Posterior cingulate gyrus (tissue), 11 donors: ENCODE results near the gene OAS2.

Experiments used
- DNase-seq, 10 donors: peaks; one replicate each; pipeline versions ENCODE4 v3.0.0 to v3.0.0-alpha.2; 2020 to 2021; ENCODE audit warnings: mixed read lengths in 3 of 10
- intact Hi-C: fragments of 100-400 bp; cut with DNase I; formaldehyde crosslinking; loops from one replicate; pipeline ENCODE4 v1.15.1; 2023

Gene OAS2, protein sequence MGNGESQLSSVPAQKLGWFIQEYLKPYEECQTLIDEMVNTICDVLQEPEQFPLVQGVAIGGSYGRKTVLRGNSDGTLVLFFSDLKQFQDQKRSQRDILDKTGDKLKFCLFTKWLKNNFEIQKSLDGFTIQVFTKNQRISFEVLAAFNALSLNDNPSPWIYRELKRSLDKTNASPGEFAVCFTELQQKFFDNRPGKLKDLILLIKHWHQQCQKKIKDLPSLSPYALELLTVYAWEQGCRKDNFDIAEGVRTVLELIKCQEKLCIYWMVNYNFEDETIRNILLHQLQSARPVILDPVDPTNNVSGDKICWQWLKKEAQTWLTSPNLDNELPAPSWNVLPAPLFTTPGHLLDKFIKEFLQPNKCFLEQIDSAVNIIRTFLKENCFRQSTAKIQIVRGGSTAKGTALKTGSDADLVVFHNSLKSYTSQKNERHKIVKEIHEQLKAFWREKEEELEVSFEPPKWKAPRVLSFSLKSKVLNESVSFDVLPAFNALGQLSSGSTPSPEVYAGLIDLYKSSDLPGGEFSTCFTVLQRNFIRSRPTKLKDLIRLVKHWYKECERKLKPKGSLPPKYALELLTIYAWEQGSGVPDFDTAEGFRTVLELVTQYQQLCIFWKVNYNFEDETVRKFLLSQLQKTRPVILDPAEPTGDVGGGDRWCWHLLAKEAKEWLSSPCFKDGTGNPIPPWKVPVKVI

GRCh38 chr12:112978163-112979040 is at the start of gene OAS2:
OAS2 (plus strand) TSS chr12:112978519; CDS start chr12:112978609, 90 bp downstream.
- DNase-seq, result peak in 1 of 10 donors; percentile 79

GRCh38 chr12:112928978-112929377 is 49.3 kb upstream of the OAS2 start:
- DNase-seq, result no peak
- intact Hi-C loops, result no loop called here

More at GRCh38 chr12:112978163-112979040, at the start of gene OAS2:
- intact Hi-C loops, result no loop called here

DNA sequence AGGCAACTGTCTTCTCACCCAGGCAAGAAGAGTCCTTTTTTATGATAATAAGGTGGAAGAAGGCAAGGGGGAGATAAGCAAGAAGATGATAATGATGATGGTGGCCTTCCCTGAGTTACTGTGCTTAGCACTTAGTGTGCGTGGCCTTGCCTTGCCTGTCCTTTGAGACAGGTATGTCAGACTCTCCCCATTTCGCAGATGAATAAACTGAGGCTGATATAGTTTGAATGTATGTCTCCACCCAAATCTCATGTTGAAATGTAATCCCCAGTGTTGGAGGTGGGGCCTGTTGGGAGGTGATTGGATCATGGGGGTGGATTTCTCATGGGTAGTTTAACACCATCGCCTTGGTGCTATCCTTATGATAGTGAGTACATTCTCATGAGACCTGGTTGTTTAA is 48.6 kb upstream of the OAS2 start:
- no peak for DNase-seq
- intact Hi-C loops, result no loop called here

GRCh38 chr12:112930350-112930749 is 48.0 kb upstream of the OAS2 start:
- no peak for DNase-seq
- intact Hi-C loops, result no loop called here

GRCh38 chr12:112932485-112933128 is 45.7 kb upstream of the OAS2 start:
- DNase-seq, result no peak
- intact Hi-C loops, result no loop called here

DNA sequence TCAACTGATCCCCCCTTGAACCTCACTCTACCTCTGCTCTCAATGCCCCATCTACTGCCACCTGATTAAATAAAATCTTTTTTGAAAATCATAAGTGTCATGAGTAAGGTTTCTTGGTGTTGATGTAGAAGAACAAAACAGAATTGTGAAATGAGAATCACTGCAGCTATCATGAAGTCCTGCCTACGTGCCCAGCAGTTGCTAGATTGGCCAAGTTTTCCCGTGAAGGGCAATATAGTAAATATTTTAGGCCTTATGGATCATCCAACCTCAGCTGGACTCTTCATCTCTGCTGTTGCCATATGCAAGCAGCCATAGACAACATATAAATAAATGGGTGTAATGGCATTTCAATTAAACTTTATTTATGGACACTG is 45.2 kb upstream of the OAS2 start:
- no peak for DNase-seq
- intact Hi-C loops, result no loop called here

- DNase-seq, result no peak
- intact Hi-C loops, result no loop called here
Observed at GRCh38 chr12:112936264-112936663, 42.1 kb upstream of the OAS2 start.

- intact Hi-C loops, result no loop called here
- DNase-seq, result no peak
Observed at GRCh38 chr12:112936927-112937326, 41.4 kb upstream of the OAS2 start.

GRCh38 chr12:112937741-112938719 is 40.3 kb upstream of the OAS2 start, which contains the start of gene OAS3:
OAS3 (plus strand) TSS chr12:112938474; CDS start chr12:112938531, 57 bp downstream.
- peak; percentile 29 to 90 (median 46) for DNase-seq
- intact Hi-C loops, result no loop called here

DNA sequence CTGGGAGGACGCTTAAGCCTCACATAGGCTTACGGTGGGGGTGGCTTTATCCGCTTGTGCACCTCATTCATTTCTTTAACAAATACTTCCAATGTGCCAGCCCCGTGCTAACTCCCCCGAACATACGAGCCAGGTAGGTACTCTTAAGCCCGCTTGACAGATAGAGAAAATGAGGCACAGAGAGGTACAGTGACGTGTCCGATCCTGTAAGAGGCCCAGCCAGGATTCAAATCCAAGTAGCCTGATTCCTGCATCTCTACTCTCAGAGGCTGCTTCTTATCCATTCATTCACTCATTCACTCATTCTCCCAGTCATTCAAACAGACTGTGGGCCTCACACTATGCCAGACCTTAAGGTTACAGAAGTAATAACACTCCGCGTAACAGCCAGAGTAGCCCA is 39.6 kb upstream of the OAS2 start:
- DNase-seq, result no peak
- intact Hi-C loops, result no loop called here

GRCh38 chr12:112939761-112940381 is 38.4 kb upstream of the OAS2 start:
- DNase-seq, result no peak

GRCh38 chr12:112941528-112942335 is 36.6 kb upstream of the OAS2 start:
- DNase-seq, result peak in 1 of 10 donors; percentile 73
- intact Hi-C loops, result no loop called here

More at GRCh38 chr12:112939761-112940381, 38.4 kb upstream of the OAS2 start:
- intact Hi-C loops, result no loop called here

DNA sequence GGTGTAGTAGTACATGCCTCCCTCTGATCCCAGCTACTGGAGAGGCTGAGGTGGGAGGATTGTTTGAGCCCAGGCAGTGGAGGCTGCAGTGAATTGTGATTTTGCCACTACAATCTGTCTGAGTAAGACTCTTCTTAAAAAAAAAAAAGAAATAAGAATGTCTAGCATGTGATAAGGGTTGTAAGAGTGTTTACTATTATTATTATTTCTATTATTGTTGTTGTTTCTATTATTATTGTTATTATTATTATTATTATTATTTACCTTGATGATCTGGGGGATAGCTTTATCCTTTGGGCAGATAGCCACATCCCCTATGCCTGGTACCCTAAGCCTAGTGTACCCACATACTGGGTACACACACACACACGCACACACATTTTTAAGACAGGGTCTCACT is 35.7 kb upstream of the OAS2 start:
- DNase-seq, result no peak
- intact Hi-C loops, result no loop called here

DNA sequence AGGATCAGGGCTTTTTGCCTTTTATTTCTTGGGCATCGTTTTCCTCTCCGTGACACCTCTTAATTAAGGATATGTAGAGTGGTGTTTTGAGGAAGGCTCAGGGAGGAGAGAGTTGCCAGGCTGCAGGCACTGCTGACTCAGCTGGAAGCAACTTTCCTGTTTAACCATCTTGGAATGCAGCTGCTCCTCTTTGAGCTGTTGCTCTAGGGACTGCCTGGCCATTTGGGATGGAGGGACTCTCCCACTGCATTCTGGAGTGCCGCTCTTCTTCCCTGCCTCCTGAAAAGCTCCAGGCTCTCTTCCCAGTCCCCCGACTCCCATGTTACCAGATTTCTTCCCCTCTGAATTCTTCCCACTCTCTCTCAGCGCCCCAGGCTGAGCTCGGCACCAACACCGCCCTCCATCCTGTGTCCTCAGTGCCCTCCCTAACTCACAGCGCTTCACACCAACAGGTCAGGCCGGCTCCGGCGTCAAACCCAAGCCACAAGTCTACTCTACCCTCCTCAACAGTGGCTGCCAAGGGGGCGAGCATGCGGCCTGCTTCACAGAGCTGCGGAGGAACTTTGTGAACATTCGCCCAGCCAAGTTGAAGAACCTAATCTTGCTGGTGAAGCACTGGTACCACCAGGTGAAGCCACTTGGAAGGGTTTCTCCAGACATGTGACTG is 34.2 kb upstream of the OAS2 start:
- no peak for DNase-seq
- intact Hi-C loops, result no loop called here

GRCh38 chr12:112945515-112945914 is 32.8 kb upstream of the OAS2 start:
- DNase-seq, result no peak
- intact Hi-C loops, result no loop called here

- intact Hi-C loops, result no loop called here
- peak in 1 of 10 donors; percentile 19 for DNase-seq
Observed at GRCh38 chr12:112946236-112947000, 31.9 kb upstream of the OAS2 start.

GRCh38 chr12:112947314-112947713 is 31.0 kb upstream of the OAS2 start:
- intact Hi-C loops, result no loop called here
- no peak for DNase-seq
